Esophagus squamous epithelium (tissue), 4 donors: ENCODE measurements around the gene CHPT1.
"Not testable (repeated sequence)": the region's sequence is repeated elsewhere in the genome, so short reads cannot be mapped to it uniquely, and the experiment has no call there.

Experiments
- CTCF ChIP-seq, 6 experiments: fragments of 450-650 bp in 4 of 6; fragments of 200-600 bp in 2 of 6; sonication (generic) in 2 of 6; IDR thresholded peaks; one replicate each; pipeline ENCODE4 v1.5.1; 2016 to 2019; ENCODE audit warnings: antibody characterized with exemption in 6 of 6, mild to moderate bottlenecking in 4 of 6, moderate library complexity in 4 of 6
- POLR2A ChIP-seq, 4 donors: fragments of 450-650 bp; IDR thresholded peaks; one replicate each; pipeline ENCODE4 v1.6.1; 2017; ENCODE audit warnings: antibody characterized with exemption in 4 of 4, mild to moderate bottlenecking in 4 of 4, moderate library complexity in 3 of 4

- TF ChIP-seq CTCF, POLR2A (IDR thresholded peaks at IDR 0.05): not testable (repeated sequence)
These were observed 15.8 kb upstream of the CHPT1 start for GRCh38 chr12:101681627-101682026.
